ENCODE measurements around the gene SLC29A1.

Gene SLC29A1

GRCh38 chr6:44256775-44257024, 33.3 kb downstream of the SLC29A1 start:
- no peak for DNase-seq

DNA sequence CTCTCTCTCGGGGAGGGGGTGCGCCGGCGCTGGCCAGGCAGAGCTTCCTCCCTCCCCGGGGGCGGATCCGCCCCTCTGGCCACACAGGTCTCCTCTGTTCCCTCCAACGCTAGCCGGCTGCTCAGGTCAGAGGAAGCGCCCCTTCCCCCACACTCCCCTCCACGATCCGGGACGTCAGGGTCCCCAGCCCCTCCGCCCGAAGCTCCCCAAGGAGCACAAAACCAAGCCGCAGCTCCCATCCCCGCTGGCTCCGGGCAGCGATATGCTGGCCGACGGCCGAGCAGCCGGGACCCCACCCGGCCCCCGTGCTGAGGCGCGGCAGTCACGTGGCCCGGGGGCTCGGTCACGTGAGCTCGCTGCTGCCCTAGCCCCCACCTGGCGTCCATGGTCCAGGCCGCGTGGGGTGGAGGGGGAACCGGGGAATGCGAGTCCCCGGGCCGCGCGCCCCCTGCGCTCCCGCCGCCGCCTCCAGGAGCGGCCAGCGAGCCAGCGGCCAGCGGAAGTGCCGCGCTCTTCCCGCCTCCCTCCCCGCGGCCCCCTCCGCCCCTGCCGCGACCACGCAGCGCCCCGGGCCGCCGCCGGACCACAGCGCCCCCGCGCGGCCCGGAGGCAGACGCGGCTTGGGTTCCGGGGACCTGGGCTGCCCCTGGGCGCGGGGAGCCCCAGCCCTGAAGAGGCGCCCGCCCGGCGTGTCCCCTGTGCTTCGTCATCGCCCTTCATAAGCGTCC, 33.8 kb downstream of the SLC29A1 start, which contains the start of gene SLC35B2:
Gene SLC35B2, minus strand, starts transcription at position 504 of the 728 bp plus-strand sequence. Its CDS starts 118 bp downstream, at position 386.
- DNase-seq: peak; percentile 60 to 68

- DNase-seq: peak; percentile 42 to 51
Observed at GRCh38 chr6:44257753-44258324, 34.4 kb downstream of the SLC29A1 start.

- no peak for DNase-seq
Observed at GRCh38 chr6:44258325-44258863, 35.0 kb downstream of the SLC29A1 start.

GRCh38 chr6:44258921-44259320, 35.5 kb downstream of the SLC29A1 start:
- DNase-seq: no peak

- no peak for DNase-seq
Observed at GRCh38 chr6:44260011-44260410, 36.6 kb downstream of the SLC29A1 start.

GRCh38 chr6:44260451-44261297, 37.3 kb downstream of the SLC29A1 start:
- no peak for DNase-seq

DNA sequence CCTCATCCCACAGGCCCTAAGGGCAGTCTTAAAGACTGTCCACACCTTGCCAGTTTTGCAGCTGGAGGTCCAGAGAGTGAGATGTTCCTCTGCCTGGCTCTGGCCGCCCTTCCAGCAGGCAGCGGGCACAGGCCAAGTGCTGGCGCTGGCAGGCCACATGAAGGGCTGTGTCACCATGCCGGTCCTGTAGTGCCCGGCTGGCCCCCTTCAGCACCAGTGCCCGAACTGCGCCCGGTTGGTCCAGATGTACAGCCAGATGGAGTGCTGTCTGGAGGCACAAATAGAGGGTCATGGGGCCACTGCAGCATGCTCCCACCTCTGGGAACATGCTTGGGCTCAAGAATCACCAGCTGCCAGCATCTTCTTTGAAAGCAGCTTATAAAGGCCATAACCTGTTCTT, 38.2 kb downstream of the SLC29A1 start:
- no peak for DNase-seq

DNA sequence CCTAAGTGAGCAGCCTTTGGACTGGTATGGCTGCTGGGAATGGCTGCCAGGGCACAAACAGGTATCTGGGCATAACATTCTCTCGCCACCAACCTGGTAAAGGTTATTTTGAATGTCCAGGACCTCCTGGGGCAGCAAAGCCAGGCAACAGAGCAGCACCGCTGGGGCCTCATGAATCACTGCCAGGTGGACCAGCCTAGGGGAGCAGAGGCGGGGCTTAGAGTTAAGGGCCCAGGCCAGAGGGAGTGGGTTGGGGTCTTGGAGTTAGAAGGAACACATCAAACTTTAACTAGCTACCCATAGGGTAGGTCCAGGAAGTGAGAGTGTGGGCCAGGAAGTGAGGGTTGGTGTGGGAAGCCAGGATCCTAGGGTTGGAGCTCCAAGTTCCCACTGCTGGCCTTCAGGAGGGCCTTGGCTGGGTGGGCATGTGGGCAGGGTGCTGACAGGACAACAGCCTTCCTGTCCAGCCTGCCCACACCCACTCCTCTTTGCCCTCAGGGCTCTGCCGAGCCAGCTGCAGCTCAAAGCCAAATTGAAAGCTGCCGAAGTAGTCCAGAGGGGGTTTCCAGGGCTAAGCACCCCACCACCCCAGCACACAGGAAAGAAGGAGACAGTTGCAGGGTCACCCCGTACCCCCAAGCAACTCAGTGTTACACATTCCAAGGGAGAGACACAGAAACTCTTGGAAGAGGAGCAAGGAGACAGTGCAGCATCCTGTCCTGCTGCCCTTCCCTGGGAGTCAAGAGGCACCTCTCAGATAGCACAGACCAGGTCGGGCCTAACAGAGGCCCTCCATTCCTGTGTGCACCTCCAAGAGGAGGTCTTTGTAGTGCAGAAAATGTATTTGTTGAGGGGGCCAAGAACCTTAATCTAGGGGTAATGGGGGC, 39.3 kb downstream of the SLC29A1 start:
- no peak for DNase-seq

- peak; percentile 47 to 62 for DNase-seq
Observed at GRCh38 chr6:44263354-44264100, 40.1 kb downstream of the SLC29A1 start.

DNA sequence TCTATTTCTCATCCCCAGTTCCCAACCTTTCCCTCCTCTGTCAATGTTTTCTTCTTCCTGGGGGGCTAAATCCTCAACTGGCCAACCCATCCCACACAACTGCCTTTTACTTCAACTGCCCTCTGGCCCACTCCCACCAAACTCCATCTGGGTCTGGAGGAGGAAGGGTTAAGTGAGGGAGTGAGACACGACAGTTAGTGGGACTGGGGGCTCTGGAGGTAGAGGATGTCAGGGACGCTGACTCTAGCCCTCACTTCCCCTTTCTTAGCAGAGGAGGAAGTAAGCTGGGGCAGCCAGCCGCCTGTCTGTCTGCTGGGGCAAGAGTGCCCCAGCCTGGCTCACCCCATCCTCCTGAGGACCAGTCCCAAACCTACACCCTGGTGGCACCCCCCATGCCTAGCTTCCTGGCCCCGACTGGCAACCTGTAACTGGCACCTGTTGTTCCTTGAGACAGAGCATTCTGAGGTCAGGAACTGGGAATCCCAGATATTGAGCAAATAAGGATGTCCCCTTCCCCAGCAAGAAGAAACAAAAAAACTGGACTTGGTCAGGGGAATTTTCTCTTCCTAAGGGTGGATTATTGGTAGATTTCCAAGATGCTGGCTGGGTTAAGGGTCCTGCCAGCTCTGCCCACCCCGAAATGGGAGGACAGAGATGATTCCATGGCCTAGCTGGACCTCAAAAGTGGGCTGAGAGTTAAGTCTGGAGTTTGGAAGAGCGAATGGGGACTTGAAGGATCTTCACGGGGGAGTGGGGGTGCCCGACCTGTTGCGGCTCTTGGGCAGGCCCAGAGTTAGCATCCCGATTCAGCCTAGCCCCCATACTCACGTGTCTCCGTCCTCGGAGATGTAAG, 41.0 kb downstream of the SLC29A1 start:
- DNase-seq: peak; percentile 91 to 92

GRCh38 chr6:44265007-44265721, 41.8 kb downstream of the SLC29A1 start, which contains the start of gene NFKBIE:
NFKBIE (minus strand) TSS chr6:44265551; CDS start chr6:44265346, 205 bp downstream.
- peak in 1 of 2 experiments; percentile 66 for DNase-seq

DNA sequence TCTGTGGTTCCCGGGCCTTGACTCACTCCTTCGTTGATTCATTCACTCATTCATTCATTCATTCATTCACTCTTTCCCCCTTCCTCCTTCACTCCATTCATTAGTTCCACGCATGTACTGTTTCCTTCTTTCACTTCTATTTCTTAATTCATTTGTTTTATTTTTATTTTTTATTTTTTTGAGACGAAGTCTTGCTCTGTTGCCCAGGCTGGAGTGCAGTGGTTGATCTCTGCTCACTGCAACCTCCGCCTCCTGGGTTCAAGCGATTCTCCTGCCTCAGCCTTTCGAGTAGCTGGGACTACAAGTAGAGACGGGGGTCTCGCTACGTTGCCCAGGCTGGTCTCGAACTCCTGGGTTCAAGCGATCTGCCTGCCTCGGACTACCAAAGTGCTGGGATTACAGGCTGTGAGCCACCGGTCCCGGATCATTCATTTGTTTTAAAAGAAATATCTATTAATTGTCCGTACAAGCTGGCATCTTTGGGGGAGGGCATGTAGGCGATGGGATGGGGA, 42.4 kb downstream of the SLC29A1 start:
- peak in 1 of 2 experiments; percentile 71 for DNase-seq

GRCh38 chr6:44266347-44266746, 43.0 kb downstream of the SLC29A1 start:
- DNase-seq: no peak

DNA sequence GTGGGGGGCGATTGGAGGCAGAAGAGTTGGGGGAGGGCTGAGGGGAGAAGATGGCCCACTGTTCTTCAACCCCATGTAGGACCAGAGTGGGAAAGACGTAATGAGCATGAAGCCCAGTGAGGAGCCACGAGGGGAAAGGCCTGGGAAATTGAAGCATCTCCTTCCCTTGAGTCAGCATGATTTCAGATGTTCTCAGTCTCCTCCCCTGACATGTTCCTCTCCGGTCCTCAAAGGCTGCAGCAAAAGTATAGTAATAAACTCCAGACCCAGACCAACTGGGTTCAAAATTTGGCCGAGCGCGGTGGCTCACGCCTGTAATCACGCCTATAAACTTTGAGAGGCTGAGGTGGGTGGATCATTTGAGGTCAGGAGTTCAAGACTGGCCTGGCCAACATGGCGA, 43.9 kb downstream of the SLC29A1 start:
- no peak for DNase-seq

- peak; percentile 30 to 41 for DNase-seq
Observed at GRCh38 chr6:44268095-44268628, 44.8 kb downstream of the SLC29A1 start.

DNA sequence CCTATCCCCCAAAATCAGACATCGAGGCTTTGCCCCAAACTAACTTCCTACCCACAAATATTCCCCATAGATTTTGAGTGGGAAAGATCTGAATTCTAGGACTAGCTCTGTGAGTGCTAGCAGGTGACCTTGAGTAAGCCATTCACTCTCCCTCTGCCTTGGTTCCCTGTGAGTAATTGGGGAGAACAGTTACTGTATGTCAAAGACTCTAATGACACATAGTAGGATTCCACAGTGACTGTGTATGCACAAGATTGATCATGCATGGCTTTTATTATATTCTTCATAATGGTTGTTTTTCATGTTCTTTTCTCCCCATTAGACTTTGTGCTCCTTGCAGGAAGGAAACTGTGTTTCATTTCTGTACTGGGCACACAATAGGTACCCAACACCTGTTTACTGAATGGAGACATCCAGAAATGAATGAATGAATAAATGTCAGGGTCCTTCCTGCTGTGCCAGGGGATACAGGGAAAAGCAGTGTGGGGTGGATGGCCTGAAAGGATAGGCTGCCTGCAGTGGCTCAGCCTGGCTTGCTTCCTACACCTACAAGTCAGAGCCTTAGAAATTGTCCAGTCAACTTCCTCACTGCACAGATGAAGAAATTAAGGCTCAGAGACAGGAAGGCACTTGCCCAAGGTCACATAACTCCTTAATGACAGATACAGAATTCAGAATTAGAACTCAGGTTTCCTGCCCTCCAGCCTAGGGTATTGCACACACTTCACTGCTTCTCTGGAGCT, 46.0 kb downstream of the SLC29A1 start:
- no peak for DNase-seq

GRCh38 chr6:44269921-44270525, 46.6 kb downstream of the SLC29A1 start, which contains the start of gene TMEM151B:
TMEM151B (plus strand) TSS chr6:44270450; CDS start chr6:44270743, 293 bp downstream.
- no peak for DNase-seq

All from Kasumi-1 (cell line).